DMS153 treated with DMSO at 0.1 percent for 48 hours (cell line): ENCODE measurements around the gene ADAM12.
"Not testable (repeated sequence)": the region's sequence is repeated elsewhere in the genome, so short reads cannot be mapped to it uniquely, and the experiment has no call there.

Experiments
- DNase-seq: peaks from one replicate; lab custom pipeline; 2025; ENCODE audit not compliant: unreplicated experiment; lab: John Stamatoyannopoulos, UW

ADAM12 gene

GRCh38 chr10:126374435-126374834 lies 13.8 kb downstream of the ADAM12 start:
- DNase-seq = no peak

GRCh38 chr10:126373972-126374371 lies 14.3 kb downstream of the ADAM12 start:
- DNase-seq = no peak

- DNase-seq = no peak
Measured at GRCh38 chr10:126373147-126373546, 15.1 kb downstream of the ADAM12 start.

GRCh38 chr10:126372396-126372795 lies 15.9 kb downstream of the ADAM12 start:
- no peak for DNase-seq

GRCh38 chr10:126369125-126369710 lies 19.1 kb downstream of the ADAM12 start:
- no peak for DNase-seq

GRCh38 chr10:126357169-126357568 lies 31.1 kb downstream of the ADAM12 start:
- DNase-seq = no peak

- no peak for DNase-seq
Measured at GRCh38 chr10:126353666-126354065, 34.6 kb downstream of the ADAM12 start.

- no peak for DNase-seq
Measured at GRCh38 chr10:126352453-126352852, 35.8 kb downstream of the ADAM12 start.

- no peak for DNase-seq
Measured at GRCh38 chr10:126351021-126351420, 37.3 kb downstream of the ADAM12 start.

- no peak for DNase-seq
Measured at GRCh38 chr10:126350216-126350992, 37.9 kb downstream of the ADAM12 start.

GRCh38 chr10:126349676-126350075 lies 38.6 kb downstream of the ADAM12 start:
- DNase-seq = no peak

GRCh38 chr10:126349101-126349500 lies 39.2 kb downstream of the ADAM12 start:
- no peak for DNase-seq

- not testable (repeated sequence) for DNase-seq
Measured at GRCh38 chr10:126343496-126343895, 44.8 kb downstream of the ADAM12 start.

- DNase-seq = no peak
Measured at GRCh38 chr10:126342680-126343079, 45.6 kb downstream of the ADAM12 start.

GRCh38 chr10:126341491-126341890 lies 46.8 kb downstream of the ADAM12 start:
- no peak for DNase-seq

GRCh38 chr10:126337251-126337810 lies 50.9 kb downstream of the ADAM12 start:
- DNase-seq = no peak

- DNase-seq = no peak
Measured at GRCh38 chr10:126336801-126337200, 51.5 kb downstream of the ADAM12 start.

- no peak for DNase-seq
Measured at GRCh38 chr10:126334272-126334671, 54.0 kb downstream of the ADAM12 start.

- no peak for DNase-seq
Measured at GRCh38 chr10:126332576-126332975, 55.7 kb downstream of the ADAM12 start.

GRCh38 chr10:126331101-126331500 lies 57.2 kb downstream of the ADAM12 start:
- no peak for DNase-seq

GRCh38 chr10:126324826-126325225 lies 63.5 kb downstream of the ADAM12 start:
- DNase-seq = no peak

- no peak for DNase-seq
Measured at GRCh38 chr10:126321440-126321839, 66.8 kb downstream of the ADAM12 start.
